Occipital lobe (tissue), 2 donors: ENCODE results near the gene KCNIP4. TPM values are rescaled to one million over a fixed set of nuclear protein-coding genes. Genes with fewer than 3 reads are reported as not detected.

ENCODE experiments used
- DNase-seq: peaks from one replicate; lab custom pipeline; 2025; lab: John Stamatoyannopoulos, UW
- total RNA-seq: library from RNA; depleted of rRNA; stranded (reverse); fragments of >200 nt; gene quantifications from one replicate; pipeline ENCODE4 v1.2.3, GENCODE V29; 2014

KCNIP4 gene
- total RNA-seq, 1 donor from 2014 or later = 19.8 TPM

DNA sequence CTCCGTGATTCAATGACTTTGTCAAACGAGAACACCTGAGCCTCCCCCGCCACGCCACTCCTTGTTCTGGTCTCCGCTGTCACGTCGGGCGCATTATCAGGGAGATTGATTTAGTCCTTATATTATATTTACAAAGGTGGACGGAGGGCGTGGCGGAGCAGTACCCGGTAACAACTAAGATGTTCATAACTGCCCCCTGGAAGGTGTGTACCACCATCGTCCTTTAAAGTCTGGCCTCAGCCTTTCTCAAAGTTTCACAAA is 964.1 kb downstream of the KCNIP4 start:
- no peak for DNase-seq

DNA sequence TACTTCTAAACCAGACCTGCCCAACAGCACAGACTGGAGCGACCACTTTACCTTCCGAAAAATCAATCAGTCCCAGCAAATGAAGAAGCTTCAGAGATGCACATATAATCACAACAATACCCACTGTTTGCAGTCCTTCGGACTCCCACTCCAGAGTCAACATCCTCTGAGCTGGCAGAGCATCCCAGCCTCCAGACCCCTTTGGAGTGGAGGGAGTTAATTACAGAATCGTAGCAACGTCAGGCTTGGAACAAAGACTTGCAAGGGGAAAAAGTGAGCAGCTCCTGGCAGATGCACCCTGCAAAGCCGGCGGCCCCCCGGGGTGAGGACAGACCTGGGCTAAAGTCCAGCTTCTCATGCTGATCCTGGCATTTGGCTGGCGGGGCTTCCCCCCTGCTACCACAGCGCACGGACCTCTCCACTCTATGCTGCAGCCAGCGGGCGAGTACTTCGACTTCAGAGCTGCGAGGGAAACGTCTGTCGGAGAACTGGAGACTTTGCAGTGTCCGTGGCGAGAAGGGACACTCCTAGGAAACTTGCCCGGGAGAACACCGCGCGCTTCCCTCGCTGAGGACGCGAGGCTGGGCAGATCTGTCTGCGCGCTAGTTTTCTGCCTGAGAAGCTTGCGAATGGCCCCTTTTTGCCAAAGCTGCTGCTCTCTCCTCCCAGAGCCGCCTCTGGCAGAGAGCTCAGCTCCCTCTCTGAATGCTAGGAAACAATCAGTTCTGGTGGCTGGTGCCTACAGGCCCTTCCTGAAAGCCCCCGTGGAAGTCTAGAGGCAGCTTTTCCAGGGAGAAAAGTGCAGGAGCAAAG is 964.6 kb downstream of the KCNIP4 start:
- DNase-seq = no peak

DNA sequence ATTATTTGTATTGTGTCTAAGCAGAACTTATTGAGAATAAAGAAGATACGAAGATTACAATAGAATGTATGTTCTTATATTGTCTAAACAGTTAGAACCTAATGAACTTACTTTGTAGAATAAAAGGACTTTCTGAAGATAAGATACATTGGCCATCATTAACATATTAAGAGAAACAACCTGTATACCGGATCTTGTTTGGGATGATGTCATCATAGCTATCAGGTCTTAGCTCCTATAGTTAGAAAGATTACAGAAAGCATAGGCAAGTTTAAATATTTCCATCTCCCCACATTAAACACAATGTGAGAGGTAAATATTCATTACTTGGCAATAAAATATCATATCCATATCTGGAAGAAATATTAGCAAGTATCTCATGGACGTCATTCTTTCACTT is 966.0 kb downstream of the KCNIP4 start:
- no peak for DNase-seq

DNA sequence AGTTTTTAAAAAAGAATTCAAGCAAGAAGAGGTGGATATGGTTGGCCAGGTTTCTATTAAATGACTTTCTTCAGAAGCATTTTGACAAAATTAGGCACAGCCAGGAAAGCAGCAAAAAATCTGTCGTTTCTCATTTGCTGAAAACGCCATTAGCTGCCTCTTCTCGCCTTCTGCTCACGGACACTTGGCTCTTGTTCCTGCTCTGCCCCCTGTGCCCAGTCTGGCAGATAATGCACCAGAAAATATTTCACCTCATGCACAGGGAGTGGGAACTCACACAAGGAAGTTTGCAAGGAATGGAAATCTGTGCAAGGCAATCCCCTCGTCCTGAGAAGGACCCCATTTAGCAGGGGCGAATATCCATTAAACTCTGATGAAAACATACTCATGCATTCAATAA is 988.3 kb downstream of the KCNIP4 start:
- DNase-seq = no peak

DNA sequence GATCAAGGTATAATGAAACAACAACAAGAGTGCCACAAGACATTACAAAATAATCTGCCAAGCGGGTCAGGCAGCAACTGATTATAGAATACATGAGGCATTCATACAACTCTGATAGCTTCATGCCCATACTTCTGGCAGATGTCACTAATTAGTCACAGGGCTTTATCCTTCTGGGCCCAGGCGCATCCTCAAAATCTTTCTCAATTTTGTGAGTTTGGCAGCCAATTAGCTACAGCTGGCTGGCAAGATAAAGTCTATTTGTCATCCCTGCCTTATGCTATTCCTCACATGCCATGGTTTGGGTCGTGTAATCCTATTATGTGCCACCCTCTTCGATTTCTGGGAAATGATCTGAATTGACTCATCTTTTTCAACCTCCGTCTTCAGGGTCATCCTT is 994.0 kb downstream of the KCNIP4 start:
- DNase-seq = no peak

DNA sequence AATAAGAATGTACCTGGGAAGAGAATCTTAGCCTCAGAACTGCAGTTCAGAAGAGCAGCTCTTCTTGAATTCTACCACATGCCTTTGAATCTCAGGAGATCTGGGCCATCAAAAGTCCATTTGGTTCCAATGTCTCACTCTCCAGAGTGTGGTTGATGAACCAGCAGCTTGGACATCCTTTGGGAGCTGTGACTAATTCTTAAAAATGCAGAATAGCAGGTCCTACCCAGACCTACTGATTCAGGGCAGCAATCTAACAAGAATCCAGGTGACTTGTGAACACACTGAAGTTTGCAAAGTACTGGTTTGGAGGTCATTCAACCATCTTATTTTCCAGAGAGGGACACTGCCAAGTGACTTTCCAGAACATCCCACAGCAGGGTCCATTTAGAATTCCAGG is 1003.6 kb downstream of the KCNIP4 start:
- no peak for DNase-seq

DNA sequence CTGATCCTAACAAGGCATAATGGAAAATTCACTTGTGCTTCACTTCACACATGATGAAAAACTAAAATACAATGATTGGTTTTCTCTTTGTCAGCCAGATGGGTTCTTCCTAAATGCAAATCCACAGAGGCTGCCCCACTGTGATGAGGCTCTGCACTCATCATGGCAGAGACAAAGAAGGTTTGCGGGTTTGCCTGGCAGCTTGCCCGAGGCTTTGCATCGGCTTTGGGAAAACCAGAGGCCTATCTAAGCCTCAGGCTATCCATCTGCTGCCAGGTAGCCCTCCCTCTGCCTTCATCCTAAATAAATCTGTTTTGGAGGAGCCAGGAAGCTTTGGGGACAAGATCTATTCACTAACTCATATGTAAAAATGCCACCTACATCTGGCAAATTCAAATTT is 1004.1 kb downstream of the KCNIP4 start:
- DNase-seq = no peak

DNA sequence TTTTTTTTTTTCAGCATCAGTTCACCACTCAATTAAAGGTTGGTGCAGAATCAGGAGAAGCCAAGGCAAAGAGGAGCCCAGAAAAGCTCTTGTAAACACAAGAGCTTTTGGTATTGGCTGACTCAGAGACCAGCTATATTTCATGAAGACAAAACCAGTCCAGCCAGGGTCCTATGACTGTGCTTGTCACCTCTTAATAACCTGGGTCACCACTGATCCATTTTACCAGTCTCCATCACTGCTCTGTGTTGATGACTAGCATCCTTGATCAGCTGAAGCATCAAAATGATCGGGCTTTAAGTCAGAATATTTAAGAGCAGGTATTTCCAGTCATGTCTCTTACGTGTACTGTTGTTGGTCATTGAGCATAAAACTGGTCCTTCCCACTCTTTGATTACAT is 1010.4 kb downstream of the KCNIP4 start:
- no peak for DNase-seq

DNA sequence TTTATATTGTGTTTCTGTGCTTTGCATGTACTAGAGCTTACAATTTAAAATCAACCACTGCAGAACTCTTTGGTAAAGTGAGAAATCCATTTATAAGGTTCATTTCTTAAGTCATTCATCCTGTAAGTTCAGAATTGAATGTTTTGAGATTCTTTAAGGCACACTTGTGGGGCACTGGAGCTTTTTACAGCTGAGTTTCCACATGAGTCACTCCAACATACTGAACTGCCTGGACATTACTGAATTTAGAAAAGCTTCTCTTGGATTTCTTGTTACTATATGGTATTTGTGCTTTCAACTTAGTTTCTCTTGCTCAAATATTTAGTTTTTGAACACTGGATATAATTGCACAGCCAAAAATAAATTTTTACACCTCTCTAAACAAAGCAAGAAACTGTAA is 1022.0 kb downstream of the KCNIP4 start:
- DNase-seq = no peak

DNA sequence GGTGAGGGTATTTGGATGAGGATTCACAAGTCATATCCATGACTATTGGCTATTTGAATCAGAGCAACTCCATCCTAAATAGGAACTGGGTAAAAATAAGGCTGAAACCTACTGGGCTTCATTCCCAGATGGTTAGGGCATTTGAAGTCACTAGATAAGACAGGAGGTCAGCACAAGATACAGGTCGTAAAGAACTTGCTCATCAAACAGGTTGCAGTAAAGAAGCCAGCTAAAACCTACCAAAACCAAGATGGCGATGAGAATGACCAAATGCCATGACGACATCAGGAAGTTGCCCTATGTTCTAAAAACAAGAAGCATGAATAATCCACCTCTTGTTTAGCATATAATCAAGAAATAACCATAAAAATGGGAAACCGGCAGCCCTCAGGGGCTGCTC is 1023.4 kb downstream of the KCNIP4 start:
- no peak for DNase-seq

DNA sequence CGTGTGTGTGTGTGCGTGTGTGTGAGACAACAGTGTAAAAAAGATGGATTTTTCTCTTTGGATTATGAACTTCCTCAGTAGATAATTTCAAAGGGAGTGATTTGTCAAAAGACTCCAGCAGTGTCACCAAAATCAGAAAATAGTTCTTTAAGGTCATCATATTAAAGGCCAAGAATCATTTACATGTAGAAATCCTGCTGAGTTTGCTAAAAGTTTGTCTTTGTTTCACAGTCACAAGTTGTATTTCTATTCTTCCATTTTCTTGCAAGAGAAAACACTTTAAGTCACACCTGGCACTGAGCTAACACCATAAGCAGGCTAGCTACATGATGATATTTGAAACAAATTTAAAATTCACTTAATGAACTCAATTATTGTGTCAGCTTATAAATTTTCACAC is 1025.6 kb downstream of the KCNIP4 start:
- DNase-seq = no peak

DNA sequence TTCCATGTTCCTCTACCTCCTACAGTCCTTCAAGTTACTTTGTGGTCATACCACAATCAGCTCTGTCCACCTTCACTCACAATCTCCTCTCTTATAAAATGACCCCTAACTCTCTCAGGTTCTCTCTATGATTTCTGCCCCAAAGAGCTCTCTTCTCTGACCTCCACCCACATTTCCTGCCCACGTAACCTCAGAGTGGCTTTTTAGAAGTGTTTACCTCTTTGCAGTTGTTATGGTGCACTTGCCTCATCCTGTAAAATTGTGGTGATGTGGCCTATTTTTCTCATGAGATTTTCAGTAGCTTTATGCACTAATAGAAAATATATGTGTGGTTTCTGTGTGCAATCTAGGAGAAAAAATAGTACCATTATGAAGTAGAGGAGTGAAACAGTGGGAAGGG is 1032.5 kb downstream of the KCNIP4 start:
- DNase-seq = no peak

DNA sequence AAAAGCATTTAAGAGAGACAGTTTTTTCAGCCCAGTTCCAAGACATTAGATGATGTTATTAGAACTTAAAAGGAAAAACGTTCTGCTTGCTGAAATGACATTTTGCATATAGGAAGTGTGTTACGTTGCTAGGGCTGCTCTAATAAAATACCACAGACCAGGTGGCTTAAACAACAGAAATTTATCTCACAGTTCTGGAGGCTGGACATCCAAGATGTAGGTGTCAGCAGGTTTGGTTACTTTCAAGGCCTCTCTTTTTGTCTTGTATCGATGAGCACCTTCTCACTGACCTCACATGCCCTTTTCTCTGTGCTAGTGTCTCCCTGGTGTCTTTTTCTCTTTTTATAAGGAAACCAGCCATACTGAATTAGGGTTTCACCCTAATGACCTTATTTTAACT is 1043.6 kb downstream of the KCNIP4 start:
- DNase-seq = no peak

DNA sequence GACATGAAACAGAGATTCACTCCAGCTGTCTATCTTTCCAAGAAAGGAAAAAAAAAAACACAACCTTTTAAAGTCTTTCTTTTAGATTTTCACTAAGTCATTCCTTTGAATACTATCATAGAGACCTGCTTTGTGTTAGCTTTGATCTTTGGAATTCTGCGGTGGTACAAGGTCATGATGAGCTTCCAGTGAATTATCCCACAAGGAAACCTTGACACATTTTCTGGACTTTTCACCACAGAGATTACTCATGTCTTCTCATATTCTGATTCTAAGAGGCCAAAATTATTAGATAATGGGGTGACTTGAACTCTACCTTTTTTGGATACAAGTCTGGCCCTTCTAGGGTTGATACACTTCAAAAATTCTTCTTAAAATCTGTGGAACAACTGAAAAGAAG is 1046.7 kb downstream of the KCNIP4 start:
- DNase-seq = no peak

DNA sequence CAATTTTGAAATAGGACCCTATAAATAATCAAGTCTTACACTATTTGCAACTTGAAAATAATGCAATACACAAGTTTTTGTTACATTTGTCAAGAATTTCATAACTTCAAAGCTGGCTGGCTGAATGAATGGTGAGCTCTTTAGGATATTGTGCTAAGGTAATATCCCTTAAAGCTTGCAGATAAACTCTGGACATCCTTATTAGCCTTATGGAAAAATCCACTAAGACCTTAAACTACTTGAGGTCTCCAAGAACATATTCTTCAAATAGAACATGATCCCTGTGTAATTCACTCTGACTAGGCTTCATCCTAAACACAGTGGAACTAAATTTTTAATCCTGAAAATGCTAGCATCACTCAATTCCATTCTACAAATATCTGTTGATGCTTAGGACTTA is 1049.0 kb downstream of the KCNIP4 start:
- DNase-seq = no peak

DNA sequence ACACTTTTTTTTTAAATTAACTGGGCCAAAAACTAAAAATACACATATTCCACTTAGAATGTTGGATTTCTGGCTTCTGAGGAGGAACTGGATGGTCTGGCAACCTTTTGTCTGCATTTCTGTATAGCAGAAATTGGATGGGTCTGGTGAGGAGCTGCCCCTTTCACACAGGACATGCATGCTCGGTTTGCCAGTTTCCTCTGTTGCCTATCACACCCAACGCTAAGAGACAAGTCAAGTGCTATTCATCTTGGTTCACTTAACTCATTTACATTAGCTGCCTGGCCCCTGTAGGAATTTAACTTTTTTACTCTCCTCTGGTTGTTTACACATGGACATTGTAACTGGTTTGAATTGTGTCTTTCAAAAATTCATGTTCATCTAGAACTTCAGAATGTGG is 1052.6 kb downstream of the KCNIP4 start:
- DNase-seq = no peak

DNA sequence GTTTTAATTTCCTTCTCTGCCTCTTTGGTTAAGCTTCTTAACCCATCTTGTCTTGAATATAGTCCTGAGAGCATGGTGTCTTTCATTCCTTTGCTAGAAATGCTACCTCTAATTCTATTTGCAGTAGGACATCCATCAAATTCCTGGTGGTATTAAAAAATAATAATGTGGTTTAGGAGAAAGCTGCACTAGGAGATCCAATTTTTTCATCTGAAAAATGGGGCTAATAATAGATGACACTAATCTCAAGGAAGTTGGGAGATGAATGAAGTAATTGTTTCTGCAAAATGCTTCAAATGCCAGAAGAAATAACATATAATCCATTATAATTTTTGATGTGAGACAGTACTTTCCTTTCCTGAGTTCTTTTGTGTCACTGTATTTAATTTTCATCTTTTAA is 1053.4 kb downstream of the KCNIP4 start:
- DNase-seq = no peak

DNA sequence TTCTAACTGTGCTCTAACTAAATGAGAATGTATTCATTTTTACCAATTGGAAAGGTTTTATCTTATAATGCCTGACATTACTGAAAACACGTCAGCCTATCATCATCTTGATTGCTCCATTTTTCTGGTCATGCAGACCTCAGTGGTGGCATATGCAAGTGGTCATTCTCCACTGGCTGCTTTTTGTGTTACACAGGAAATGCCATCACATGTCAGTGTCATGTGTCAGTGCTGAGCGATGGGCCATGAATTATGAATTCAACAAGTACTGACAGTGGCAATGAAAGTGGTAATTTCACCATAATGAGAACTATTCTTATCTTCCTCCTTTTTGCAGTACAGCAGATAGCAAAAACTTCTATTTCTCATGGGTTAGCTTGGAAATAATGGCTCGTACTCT is 1057.8 kb downstream of the KCNIP4 start:
- no peak for DNase-seq

DNA sequence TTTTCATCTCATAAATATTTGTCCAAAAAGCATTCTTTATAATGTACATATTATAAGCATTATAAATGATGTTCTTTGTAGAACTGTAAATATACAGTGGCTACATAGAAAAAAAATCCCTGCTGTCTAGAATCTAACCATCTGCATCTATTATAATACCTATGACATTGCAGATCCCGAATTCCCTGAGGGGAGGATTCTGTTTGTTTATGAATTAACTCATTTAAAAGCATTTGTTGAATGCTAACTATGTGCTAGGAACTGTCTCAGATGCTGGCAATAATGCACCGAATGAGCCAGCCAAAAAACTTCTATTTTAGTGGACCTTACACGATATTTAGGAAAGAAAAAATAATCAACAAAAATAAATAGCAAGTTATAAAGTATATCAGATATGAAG is 1058.7 kb downstream of the KCNIP4 start:
- DNase-seq = no peak

DNA sequence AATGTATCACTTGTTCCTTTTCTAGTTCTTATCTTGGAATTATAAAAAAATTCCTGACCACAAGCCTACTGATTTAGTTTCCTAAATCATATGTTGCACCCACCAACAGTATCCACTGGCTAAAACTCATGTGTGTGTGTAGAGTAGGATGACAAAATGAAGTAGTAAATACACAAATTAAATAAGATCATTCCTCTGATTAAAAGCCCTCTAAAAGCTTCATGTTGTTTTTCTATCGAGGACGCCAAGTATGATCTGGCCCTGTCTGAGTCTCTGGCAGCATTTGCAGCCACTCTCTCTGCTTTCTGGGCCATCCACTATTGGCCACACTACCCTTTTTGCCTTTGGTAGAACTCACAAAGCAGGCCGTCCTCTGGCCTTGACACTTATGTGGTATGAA is 1064.9 kb downstream of the KCNIP4 start:
- DNase-seq = no peak

DNA sequence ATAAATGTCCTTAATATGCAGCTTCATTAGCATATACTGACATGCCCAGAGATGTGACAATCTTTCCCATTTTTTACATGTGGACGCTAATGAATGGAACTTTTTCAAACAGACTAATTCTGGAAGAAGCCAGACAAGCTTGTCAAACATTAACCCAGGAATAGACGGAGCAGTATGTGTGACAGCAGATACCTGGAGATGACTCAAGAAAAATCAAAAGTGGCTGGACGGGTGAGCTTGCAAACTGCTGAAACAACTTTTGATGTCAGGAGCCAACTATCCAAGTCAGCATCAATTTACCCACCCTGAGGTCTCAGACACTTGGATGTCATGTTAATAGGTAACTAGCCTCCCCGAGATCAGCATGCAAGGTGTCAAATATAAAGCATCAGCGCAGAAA is 1065.3 kb downstream of the KCNIP4 start:
- no peak for DNase-seq

DNA sequence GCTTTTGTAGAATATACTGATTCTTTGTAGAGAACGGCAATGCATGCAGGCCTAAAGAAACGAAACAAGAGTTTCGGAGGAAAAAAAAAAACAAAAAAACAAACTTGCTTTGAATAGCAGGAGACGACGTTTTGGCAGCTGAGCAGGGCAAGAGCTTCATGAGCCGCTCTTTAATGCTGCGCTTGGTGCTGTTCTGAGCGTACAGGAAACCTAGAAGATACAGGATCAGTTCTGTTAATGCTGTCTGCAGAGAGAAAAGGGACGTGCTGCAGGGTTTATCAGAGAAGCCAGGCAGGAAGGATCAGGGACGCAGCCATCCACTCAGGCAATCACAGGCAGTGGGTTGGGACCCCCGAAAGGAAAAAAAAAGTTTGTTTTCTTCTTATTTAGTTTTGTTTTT is 1066.1 kb downstream of the KCNIP4 start:
- DNase-seq = no peak

DNA sequence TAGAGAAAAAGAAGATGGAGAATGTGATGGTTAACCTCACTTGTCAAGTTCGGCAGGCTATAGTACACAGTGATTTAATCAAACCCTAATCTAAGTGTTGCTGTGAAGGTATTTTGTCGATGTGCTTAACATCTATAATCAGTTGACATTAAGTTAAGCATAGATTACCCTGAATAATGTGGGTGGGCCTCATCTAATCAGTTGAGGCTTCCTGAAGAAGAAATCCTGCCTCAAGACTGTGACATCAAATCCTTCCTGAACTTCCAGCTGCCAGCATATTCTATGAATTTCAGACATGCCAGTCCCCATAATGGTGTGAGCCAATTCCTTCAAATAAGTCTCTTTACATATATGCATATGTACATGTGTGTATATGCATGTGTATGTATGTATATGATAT is 1066.9 kb downstream of the KCNIP4 start:
- no peak for DNase-seq

DNA sequence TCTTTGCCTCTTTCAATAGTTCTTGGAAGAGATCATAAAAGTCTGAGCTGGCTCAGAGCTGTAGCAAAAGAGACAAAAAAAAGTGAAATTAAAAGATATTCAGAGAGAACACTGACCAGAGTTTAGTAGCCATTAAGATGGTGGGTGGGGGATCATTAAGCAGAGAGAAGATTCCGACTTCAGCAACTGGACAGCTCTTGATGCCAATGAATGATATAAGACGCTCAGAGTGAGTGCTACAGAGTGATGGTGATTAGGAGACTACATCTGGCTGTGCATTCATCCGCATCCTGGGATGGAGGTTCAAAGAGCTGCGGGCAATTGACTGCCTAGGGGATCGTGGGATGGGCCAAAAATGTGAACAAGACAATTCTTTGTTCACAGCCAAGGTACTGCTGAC is 1069.8 kb downstream of the KCNIP4 start:
- no peak for DNase-seq
